H1 (cell line): Measurements from ENCODE around the gene HBEGF. TPM values are rescaled to one million over a fixed set of nuclear protein-coding genes. Genes with fewer than 3 reads are reported as not detected.

ENCODE experiments used
- CTCF ChIA-PET: fragments of 300-600 bp; sonication (Branson Sonifier 250); formaldehyde crosslinking; loops from one replicate; lab custom pipeline; 2021; ENCODE audit not compliant: partially characterized antibody; lab: Charles Lee
- POLR2A ChIA-PET: fragments of 300-600 bp; sonication (Branson Sonifier 250); formaldehyde crosslinking; loops from one replicate; lab custom pipeline; 2021; ENCODE audit warnings: inconsistent platforms; ENCODE audit not compliant: partially characterized antibody; lab: Charles Lee
- DNase-seq, 2 experiments: peaks; one replicate each; pipeline versions ENCODE4 v3.0.0 to v3.0.0-alpha.2; 2010 to 2022; ENCODE audit warnings: low spot score in 2 of 2, low read depth in 1 of 2, mixed read lengths in 1 of 2
- FAIRE-seq: peaks from 2 replicates; lab custom pipeline; 2011; peaks lifted over from hg19 to GRCh38; lab: Jason Lieb, UNC
- H2AFZ ChIP-seq: 2 replicates; pipeline ENCODE4 v1.8.1; 2012; ENCODE audit warnings: low read length, inconsistent platforms
- H2AK5ac ChIP-seq: 2 replicates; pipeline ENCODE4 v1.6.1; 2013; ENCODE audit warnings: low read depth, low read length
- H2BK120ac ChIP-seq: replicated peaks from 2 replicates; pipeline ENCODE3; 2013; ENCODE audit warnings: low read depth, low read length, inconsistent platforms
- H2BK12ac ChIP-seq: 2 replicates; pipeline ENCODE4 v1.6.1; 2013; ENCODE audit warnings: low read depth, low read length
- H2BK15ac ChIP-seq: 2 replicates; pipeline ENCODE4 v1.6.1; 2013; ENCODE audit warnings: low read length
- H2BK20ac ChIP-seq: 2 replicates; pipeline ENCODE4 v1.6.1; 2013; ENCODE audit warnings: low read length
- H2BK5ac ChIP-seq: 2 replicates; pipeline ENCODE4 v1.6.1; 2013; ENCODE audit warnings: low read depth, low read length
- H3K14ac ChIP-seq: 2 replicates; pipeline ENCODE4 v1.6.1; 2013; ENCODE audit warnings: inconsistent platforms; ENCODE audit not compliant: insufficient read length
- H3K18ac ChIP-seq: 2 replicates; pipeline ENCODE4 v1.6.1; 2013; ENCODE audit warnings: low read length; ENCODE audit errors: extremely low read depth
- H3K23ac ChIP-seq: 2 replicates; pipeline ENCODE4 v1.6.1; 2013; ENCODE audit warnings: inconsistent platforms; ENCODE audit not compliant: insufficient read length
- H3K23me2 ChIP-seq: 2 replicates; pipeline ENCODE4 v1.6.1; 2013; ENCODE audit warnings: low read depth, low read length
- H3K27ac ChIP-seq: 2 replicates; pipeline ENCODE4 v1.6.1; 2011; ENCODE audit warnings: low read depth, low read length, inconsistent platforms
- H3K27me3 ChIP-seq, 4 experiments: replicated peaks in 1 of 4; 1 replicate in 1 of 4; 2 replicates in 3 of 4; pipeline versions ENCODE4 v1.6.1 to v1.8.1; 2011 to 2013; ENCODE audit warnings: low read length in 3 of 4, mild to moderate bottlenecking in 3 of 4, inconsistent platforms in 2 of 4, mixed read lengths in 2 of 4, moderate library complexity in 1 of 4; ENCODE audit not compliant: control insufficient read depth in 3 of 4, insufficient read depth in 3 of 4; ENCODE audit errors: extremely low read depth in 1 of 4
- H3K36me3 ChIP-seq, 4 experiments: 2 replicates each; pipeline versions ENCODE4 v1.6.1 to v1.8.1; 2011 to 2013; ENCODE audit warnings: mild to moderate bottlenecking in 4 of 4, low read length in 3 of 4, moderate library complexity in 2 of 4, control low read depth in 1 of 4, inconsistent platforms in 1 of 4; ENCODE audit not compliant: insufficient read depth in 4 of 4, control insufficient read depth in 2 of 4
- H3K4ac ChIP-seq: replicated peaks from 2 replicates; pipeline ENCODE3; 2013; ENCODE audit warnings: low read length, low read depth, mixed read lengths, inconsistent platforms; ENCODE audit not compliant: insufficient read length
- H3K4me1 ChIP-seq, 4 experiments: replicated peaks in 1 of 4; 1 replicate in 1 of 4; 2 replicates in 3 of 4; pipeline versions ENCODE4 v1.6.1 to v1.8.1; 2011 to 2013; ENCODE audit warnings: low read length in 3 of 4, inconsistent platforms in 2 of 4, mixed read lengths in 1 of 4; ENCODE audit not compliant: insufficient read depth in 4 of 4, control insufficient read depth in 3 of 4
- H3K4me2 ChIP-seq, 2 experiments: 2 replicates each; pipeline versions ENCODE4 v1.6.1 to v1.8.1; 2011 to 2013; ENCODE audit warnings: low read depth in 2 of 2, low read length in 2 of 2, control low read depth in 1 of 2, inconsistent platforms in 1 of 2, mild to moderate bottlenecking in 1 of 2; ENCODE audit not compliant: insufficient read depth in 1 of 2
- H3K4me3 ChIP-seq, 4 experiments: fragments of 200-600, 300-600 bp in 1 of 4; sonication (generic), shearing (Covaris generic), sonication (Bioruptor Twin) in 1 of 4; 2 replicates each; pipeline versions ENCODE4 v1.5.1 to v1.8.1; 2011 to 2016; ENCODE audit warnings: low read length in 4 of 4, low read depth in 3 of 4, control low read depth in 2 of 4, inconsistent platforms in 2 of 4, mild to moderate bottlenecking in 2 of 4, mixed read lengths in 1 of 4, moderate library complexity in 1 of 4; ENCODE audit not compliant: insufficient read depth in 2 of 4; ENCODE audit errors: extremely low read depth in 1 of 4
- H3K56ac ChIP-seq: replicated peaks from 2 replicates; pipeline ENCODE3; 2013; ENCODE audit warnings: low read depth, mild to moderate bottlenecking, mixed read lengths, low read length, inconsistent platforms; ENCODE audit not compliant: insufficient read length
- H3K79me1 ChIP-seq: 2 replicates; pipeline ENCODE4 v1.6.1; 2013; ENCODE audit warnings: low read depth, low read length, control low read depth
- H3K79me2 ChIP-seq, 2 experiments: 2 replicates each; pipeline versions ENCODE4 v1.6.1 to v1.8.1; 2012 to 2013; ENCODE audit warnings: low read length in 2 of 2, mild to moderate bottlenecking in 2 of 2, inconsistent platforms in 1 of 2; ENCODE audit not compliant: insufficient read depth in 2 of 2, control insufficient read depth in 1 of 2
- H3K9ac ChIP-seq, 4 experiments: replicated peaks in 1 of 4; 1 replicate in 1 of 4; 2 replicates in 3 of 4; pipeline versions ENCODE4 v1.6.1 to v1.8.1; 2011 to 2013; ENCODE audit warnings: low read depth in 3 of 4, low read length in 3 of 4, control low read depth in 2 of 4, mild to moderate bottlenecking in 2 of 4, moderate library complexity in 2 of 4, inconsistent platforms in 1 of 4; ENCODE audit errors: extremely low read depth in 1 of 4
- H3K9me3 ChIP-seq, 2 experiments: 2 replicates each; pipeline versions ENCODE4 v1.6.1 to v1.8.1; 2012 to 2013; ENCODE audit warnings: mild to moderate bottlenecking in 2 of 2, moderate library complexity in 2 of 2, control low read depth in 1 of 2, inconsistent platforms in 1 of 2, low read depth in 1 of 2, low read length in 1 of 2, mixed read lengths in 1 of 2; ENCODE audit not compliant: insufficient read depth in 2 of 2
- H4K20me1 ChIP-seq, 2 experiments: replicated peaks in 1 of 2; 2 replicates each; pipeline versions ENCODE3 to v1.8.1; 2011 to 2013; ENCODE audit warnings: inconsistent platforms in 2 of 2, low read length in 2 of 2, mild to moderate bottlenecking in 1 of 2; ENCODE audit not compliant: insufficient read depth in 2 of 2, control insufficient read depth in 1 of 2
- H4K5ac ChIP-seq: 2 replicates; pipeline ENCODE4 v1.6.1; 2013; ENCODE audit warnings: low read length, low read depth, mixed read lengths, inconsistent platforms; ENCODE audit not compliant: insufficient read length
- H4K8ac ChIP-seq: 2 replicates; pipeline ENCODE4 v1.8.0; 2013; ENCODE audit warnings: mild to moderate bottlenecking, moderate library complexity, low read length, inconsistent platforms; ENCODE audit not compliant: insufficient read depth; ENCODE audit errors: extremely low read depth
- H4K91ac ChIP-seq: replicated peaks from 2 replicates; pipeline ENCODE3; 2013; ENCODE audit warnings: low read length, mixed read lengths, inconsistent platforms; ENCODE audit not compliant: insufficient read length
- CBX8 ChIP-seq: fragments of 300-800, 300-1000 bp; sonication (generic); IDR thresholded peaks from 2 replicates; pipeline ENCODE4 v1.7.1; 2016; ENCODE audit warnings: low read depth, low read length, borderline replicate concordance
- CEBPB ChIP-seq: IDR thresholded peaks from 2 replicates; pipeline ENCODE4 v1.6.1; 2012; ENCODE audit warnings: low read depth, low read length
- WGBS, 2 experiments: shearing (Covaris generic) in 1 of 2; methylation state at CpG; one replicate each; pipeline versions ENCODE4 v1.1.6 to v1.1.7; 2013 to 2015; ENCODE audit warnings: low lambda C conversion rate in 2 of 2, mixed read lengths in 2 of 2, inconsistent platforms in 1 of 2, low coverage in 1 of 2, missing lambda C conversion rate in 1 of 2; ENCODE audit not compliant: insufficient replicate concordance in 2 of 2, insufficient coverage in 1 of 2, insufficient read length in 1 of 2; ENCODE audit errors: extremely low coverage in 1 of 2, missing lambda C conversion rate in 1 of 2; 5-methylcytosine and 5-hydroxymethylcytosine counted together
- polyA plus RNA-seq, 7 experiments: library from polyadenylated mRNA; depleted of rRNA in 3 of 7; stranded (reverse) in 5 of 7; unstranded in 2 of 7; fragments of >200 nt in 5 of 7; fragments of 200-250 nt in 2 of 7; gene quantifications; 1 replicate in 5 of 7; 2 replicates in 1 of 7; 4 replicates in 1 of 7; pipeline versions ENCODE4 v1.2.1 to v1.2.3, GENCODE V29; 2011 to 2013; ENCODE audit warnings: missing spikeins in 2 of 7, mixed read lengths in 2 of 7
- total RNA-seq: library from RNA; stranded (reverse); fragmentation: NEBNext Ultra II Directional; extraction: Animal tissue kit (Norgen Biotek cat#: 25700); gene quantifications from 2 replicates; pipeline ENCODE4 v1.2.1, GENCODE V29; 2021

The HBEGF gene
- total and polyA plus RNA-seq, 2 of the 8 experiments (the other 6 are each of a cell fraction or from before 2014, with no cell fraction given) = 2.4 to 2.5 TPM

DNA sequence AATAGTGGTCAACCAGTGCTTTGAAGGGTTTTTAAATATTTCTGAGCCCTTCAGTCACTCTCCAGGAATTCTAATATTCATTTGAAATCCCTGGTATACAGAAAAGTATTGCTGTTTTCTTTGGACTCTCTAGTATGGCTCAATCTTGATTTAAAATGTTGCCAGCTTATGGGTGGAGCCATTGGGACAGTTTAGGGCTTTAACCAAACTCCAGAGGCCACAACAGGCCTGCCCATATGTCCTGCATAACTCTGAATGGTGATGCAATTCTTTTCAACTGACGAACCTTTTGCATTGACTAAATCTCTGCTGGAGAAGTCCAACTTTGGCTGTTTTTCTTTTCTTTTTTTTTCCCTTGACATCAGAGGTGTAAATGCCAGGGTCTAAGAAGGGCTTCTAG is 44.9 kb upstream of the HBEGF start:
- Histone ChIP-seq H3K23me2 (no peaks in the 10 kb centered on the region), H4K5ac (no peak overlapping the region), H3K23ac (no peak overlapping the region), H3K4me1 (no peaks in the 10 kb centered on the region), H3K18ac (no peak overlapping the region), H3K27me3 (no peaks in the 10 kb centered on the region), H3K79me2 (no peaks in the 10 kb centered on the region)
- POLR2A ChIA-PET = interaction anchor here (0.7 to 1.0 kb wide), 3 partner anchors 9 to 136 kb away, joined by 3 read pairs; no protein-coding TSS in a partner anchor
- TF ChIP-seq CBX8 = no peak
- peak; percentile 64; the same call in 1 of the 2 replicates for TF ChIP-seq CEBPB
- TF ChIP-seq, all 59 proteins: peak for 1
- Histone ChIP-seq H4K20me1 (no peaks in the 10 kb centered on the region), H2AFZ (no peak overlapping the region), H3K4me2 (no peak overlapping the region), H3K4ac (no peak overlapping the region), H4K8ac (no peak overlapping the region), H2BK120ac (no peak overlapping the region), H3K9ac (no peak overlapping the region), H3K79me1 (no peaks in the 10 kb centered on the region), H3K14ac (no peak overlapping the region), H2AK5ac (no peak overlapping the region), H4K91ac (no peak overlapping the region), H3K4me3 (no peak overlapping the region), H3K9me3 (no peaks in the 10 kb centered on the region), H3K27ac (no peak overlapping the region), H3K36me3 (no peaks in the 10 kb centered on the region), H2BK20ac (no peak overlapping the region), H3K56ac (no peak overlapping the region), H2BK15ac (no peak overlapping the region), H2BK5ac (no peak overlapping the region), H2BK12ac (no peak overlapping the region)
- 87% methylated on average over 1 of the region's 1 CpG; no CpG with 5 or more reads in 1 of the 2 experiments for WGBS, 2 experiments
- CTCF ChIA-PET = interaction anchor here (0.7 to 1.2 kb wide), 3 partner anchors 19 to 32 kb away, joined by 3 to 4 read pairs (median 4); no protein-coding TSS in a partner anchor
- FAIRE-seq (no peak), DNase-seq (no peak)
